ENCODE measurements around the gene PLGRKT. TPM values are rescaled to one million over a fixed set of nuclear protein-coding genes. Genes with fewer than 3 reads are reported as not detected.

PLGRKT gene
- polyA plus RNA-seq, 1 donor from 2014 or later = 80.0 TPM

DNA sequence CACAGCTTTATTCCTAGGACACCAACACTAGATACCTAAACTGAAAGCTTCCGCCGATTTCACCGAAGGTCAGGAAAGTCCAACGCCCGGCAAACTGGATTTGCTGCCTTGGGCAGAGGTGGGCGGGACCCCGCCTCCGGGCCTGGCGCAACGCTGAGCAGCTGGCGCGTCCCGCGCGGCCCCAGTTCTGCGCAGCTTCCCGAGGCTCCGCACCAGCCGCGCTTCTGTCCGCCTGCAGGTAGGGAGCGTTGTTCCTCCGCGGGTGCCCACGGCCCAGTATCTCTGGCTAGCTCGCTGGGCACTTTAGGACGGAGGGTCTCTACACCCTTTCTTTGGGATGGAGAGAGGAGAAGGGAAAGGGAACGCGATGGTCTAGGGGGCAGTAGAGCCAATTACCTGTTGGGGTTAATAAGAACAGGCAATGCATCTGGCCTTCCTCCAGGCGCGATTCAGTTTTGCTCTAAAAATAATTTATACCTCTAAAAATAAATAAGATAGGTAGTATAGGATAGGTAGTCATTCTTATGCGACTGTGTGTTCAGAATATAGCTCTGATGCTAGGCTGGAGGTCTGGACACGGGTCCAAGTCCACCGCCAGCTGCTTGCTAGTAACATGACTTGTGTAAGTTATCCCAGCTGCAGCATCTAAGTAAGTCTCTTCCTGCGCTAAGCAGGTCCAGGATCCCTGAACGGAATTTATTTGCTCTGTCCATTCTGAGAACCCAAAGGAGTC lies 12.8 kb upstream of the PLGRKT start, which contains the start of gene CD274:
TSS of gene CD274 (plus strand) at position 184 of the 733 bp plus-strand sequence. CDS start 5,572 bp downstream, outside the sequence.
- Histone ChIP-seq H3K4me2 (ENCODE audit: low read length) (no peak within 1 kb of the TSS), H3K79me2 (replicated peaks; ENCODE audit: insufficient read depth, low read length) (no peaks in the 10 kb centered on the region), H3K36me3 (ENCODE audit: insufficient read depth, low read length) (no peaks in the 10 kb centered on the region), H3K27me3 (ENCODE audit: insufficient read depth, low read depth, low read length) (no peaks in the 10 kb centered on the region), H3F3A (ENCODE audit: insufficient read depth, low read length, poor library complexity, severe bottlenecking) (no peaks in the 10 kb centered on the region), H3K27ac (ENCODE audit: low read length) (no peak within 1 kb of the TSS), H4K20me1 (ENCODE audit: insufficient read depth) (no peaks in the 10 kb centered on the region), H3K9me3 (ENCODE audit: low read length) (no peaks in the 10 kb centered on the region), H3K9ac (ENCODE audit: low read length) (no peak within 1 kb of the TSS), H3K4me3 (ENCODE audit: low read length) (peak within 1 kb of the TSS; percentile 57), H3K9me2 (ENCODE audit: insufficient read depth, low read length) (no peaks in the 10 kb centered on the region), H2AFZ (ENCODE audit: low read depth, low read length) (no peak within 1 kb of the TSS)
- TF ChIP-seq SMC3 (conservative IDR thresholded peaks at IDR 0.05; ENCODE audit: poor library complexity) (peak; percentile 11), RAD21 (conservative IDR thresholded peaks at IDR 0.05) (peak; percentile 34), MXI1 (conservative IDR thresholded peaks at IDR 0.05; ENCODE audit: poor library complexity, severe bottlenecking) (no peak)
- TF ChIP-seq, protein P1, sequence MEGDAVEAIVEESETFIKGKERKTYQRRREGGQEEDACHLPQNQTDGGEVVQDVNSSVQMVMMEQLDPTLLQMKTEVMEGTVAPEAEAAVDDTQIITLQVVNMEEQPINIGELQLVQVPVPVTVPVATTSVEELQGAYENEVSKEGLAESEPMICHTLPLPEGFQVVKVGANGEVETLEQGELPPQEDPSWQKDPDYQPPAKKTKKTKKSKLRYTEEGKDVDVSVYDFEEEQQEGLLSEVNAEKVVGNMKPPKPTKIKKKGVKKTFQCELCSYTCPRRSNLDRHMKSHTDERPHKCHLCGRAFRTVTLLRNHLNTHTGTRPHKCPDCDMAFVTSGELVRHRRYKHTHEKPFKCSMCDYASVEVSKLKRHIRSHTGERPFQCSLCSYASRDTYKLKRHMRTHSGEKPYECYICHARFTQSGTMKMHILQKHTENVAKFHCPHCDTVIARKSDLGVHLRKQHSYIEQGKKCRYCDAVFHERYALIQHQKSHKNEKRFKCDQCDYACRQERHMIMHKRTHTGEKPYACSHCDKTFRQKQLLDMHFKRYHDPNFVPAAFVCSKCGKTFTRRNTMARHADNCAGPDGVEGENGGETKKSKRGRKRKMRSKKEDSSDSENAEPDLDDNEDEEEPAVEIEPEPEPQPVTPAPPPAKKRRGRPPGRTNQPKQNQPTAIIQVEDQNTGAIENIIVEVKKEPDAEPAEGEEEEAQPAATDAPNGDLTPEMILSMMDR (IDR thresholded peaks at IDR 0.05; ENCODE audit: poor library complexity, severe bottlenecking) = peak; percentile 57

DNA sequence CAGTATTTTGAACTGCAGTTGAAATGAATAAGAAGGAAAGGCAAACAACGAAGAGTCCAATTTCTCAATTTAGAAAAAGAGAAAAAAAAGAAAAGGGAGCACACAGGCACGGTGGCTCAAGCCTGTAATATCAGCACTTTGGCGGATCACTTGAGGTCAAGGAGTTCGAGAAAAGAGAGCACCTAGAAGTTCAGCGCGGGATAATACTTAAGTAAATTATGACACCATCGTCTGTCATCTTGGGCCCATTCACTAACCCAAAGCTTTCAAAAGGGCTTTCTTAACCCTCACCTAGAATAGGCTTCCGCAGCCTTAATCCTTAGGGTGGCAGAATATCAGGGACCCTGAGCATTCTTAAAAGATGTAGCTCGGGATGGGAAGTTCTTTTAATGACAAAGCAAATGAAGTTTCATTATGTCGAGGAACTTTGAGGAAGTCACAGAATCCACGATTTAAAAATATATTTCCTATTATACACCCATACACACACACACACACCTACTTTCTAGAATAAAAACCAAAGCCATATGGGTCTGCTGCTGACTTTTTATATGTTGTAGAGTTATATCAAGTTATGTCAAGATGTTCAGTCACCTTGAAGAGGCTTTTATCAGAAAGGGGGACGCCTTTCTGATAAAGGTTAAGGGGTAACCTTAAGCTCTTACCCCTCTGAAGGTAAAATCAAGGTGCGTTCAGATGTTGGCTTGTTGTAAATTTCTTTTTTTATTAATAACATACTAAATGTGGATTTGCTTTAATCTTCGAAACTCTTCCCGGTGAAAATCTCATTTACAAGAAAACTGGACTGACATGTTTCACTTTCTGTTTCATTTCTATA lies 12.0 kb upstream of the PLGRKT start:
- no peak overlapping the region for H3K9ac ChIP-seq (ENCODE audit: low read length)
- H3K36me3 ChIP-seq (ENCODE audit: insufficient read depth, low read length) = no peaks in the 10 kb centered on the region

More for the DNA sequence above, 12.0 kb upstream of the PLGRKT start:
- H2AFZ ChIP-seq (ENCODE audit: low read depth, low read length) = no peak overlapping the region
- no peaks in the 10 kb centered on the region for H3K79me2 ChIP-seq (replicated peaks; ENCODE audit: insufficient read depth, low read length)
- TF ChIP-seq EP300 (conservative IDR thresholded peaks at IDR 0.05; ENCODE audit: poor library complexity, severe bottlenecking) = no peak
- no peak for TF ChIP-seq SMC3 (conservative IDR thresholded peaks at IDR 0.05; ENCODE audit: poor library complexity)
- no peak for TF ChIP-seq MXI1 (conservative IDR thresholded peaks at IDR 0.05; ENCODE audit: poor library complexity, severe bottlenecking)
- no peak for TF ChIP-seq RAD21 (conservative IDR thresholded peaks at IDR 0.05)
- TF ChIP-seq POLR2AphosphoS5 (IDR thresholded peaks at IDR 0.05) = no peak
- TF ChIP-seq, protein P2, sequence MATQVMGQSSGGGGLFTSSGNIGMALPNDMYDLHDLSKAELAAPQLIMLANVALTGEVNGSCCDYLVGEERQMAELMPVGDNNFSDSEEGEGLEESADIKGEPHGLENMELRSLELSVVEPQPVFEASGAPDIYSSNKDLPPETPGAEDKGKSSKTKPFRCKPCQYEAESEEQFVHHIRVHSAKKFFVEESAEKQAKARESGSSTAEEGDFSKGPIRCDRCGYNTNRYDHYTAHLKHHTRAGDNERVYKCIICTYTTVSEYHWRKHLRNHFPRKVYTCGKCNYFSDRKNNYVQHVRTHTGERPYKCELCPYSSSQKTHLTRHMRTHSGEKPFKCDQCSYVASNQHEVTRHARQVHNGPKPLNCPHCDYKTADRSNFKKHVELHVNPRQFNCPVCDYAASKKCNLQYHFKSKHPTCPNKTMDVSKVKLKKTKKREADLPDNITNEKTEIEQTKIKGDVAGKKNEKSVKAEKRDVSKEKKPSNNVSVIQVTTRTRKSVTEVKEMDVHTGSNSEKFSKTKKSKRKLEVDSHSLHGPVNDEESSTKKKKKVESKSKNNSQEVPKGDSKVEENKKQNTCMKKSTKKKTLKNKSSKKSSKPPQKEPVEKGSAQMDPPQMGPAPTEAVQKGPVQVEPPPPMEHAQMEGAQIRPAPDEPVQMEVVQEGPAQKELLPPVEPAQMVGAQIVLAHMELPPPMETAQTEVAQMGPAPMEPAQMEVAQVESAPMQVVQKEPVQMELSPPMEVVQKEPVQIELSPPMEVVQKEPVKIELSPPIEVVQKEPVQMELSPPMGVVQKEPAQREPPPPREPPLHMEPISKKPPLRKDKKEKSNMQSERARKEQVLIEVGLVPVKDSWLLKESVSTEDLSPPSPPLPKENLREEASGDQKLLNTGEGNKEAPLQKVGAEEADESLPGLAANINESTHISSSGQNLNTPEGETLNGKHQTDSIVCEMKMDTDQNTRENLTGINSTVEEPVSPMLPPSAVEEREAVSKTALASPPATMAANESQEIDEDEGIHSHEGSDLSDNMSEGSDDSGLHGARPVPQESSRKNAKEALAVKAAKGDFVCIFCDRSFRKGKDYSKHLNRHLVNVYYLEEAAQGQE (IDR thresholded peaks at IDR 0.05; ENCODE audit: borderline replicate concordance) = no peak
- TF ChIP-seq TAF1 (IDR thresholded peaks at IDR 0.05; ENCODE audit: low read depth) = no peak
- TF ChIP-seq, protein P1 (IDR thresholded peaks at IDR 0.05; ENCODE audit: poor library complexity, severe bottlenecking) = no peak
- TF ChIP-seq EZH2 (IDR thresholded peaks at IDR 0.05; ENCODE audit: borderline replicate concordance, insufficient read depth, low read length, poor library complexity, severe bottlenecking) = no peak
- no peaks in the 10 kb centered on the region for H3K9me2 ChIP-seq (ENCODE audit: insufficient read depth, low read length)
- no peak overlapping the region for H3K4me2 ChIP-seq (ENCODE audit: low read length)
- H3K27ac ChIP-seq (ENCODE audit: low read length) = no peak overlapping the region
- no peaks in the 10 kb centered on the region for H3F3A ChIP-seq (ENCODE audit: insufficient read depth, low read length, poor library complexity, severe bottlenecking)
- H4K20me1 ChIP-seq (ENCODE audit: insufficient read depth) = no peaks in the 10 kb centered on the region
- H3K27me3 ChIP-seq (ENCODE audit: insufficient read depth, low read depth, low read length) = no peaks in the 10 kb centered on the region
- H3K9me3 ChIP-seq (ENCODE audit: low read length) = no peaks in the 10 kb centered on the region
- H3K4me3 ChIP-seq (ENCODE audit: low read length) = peak overlapping the region; percentile 57
